ENCODE results near the gene LCN10. TPM values are rescaled to one million over a fixed set of nuclear protein-coding genes. Genes with fewer than 3 reads are reported as not detected.

The LCN10 gene
- total and polyA plus RNA-seq, 7 donors = 1.2 to 9.2 (median 2.1) TPM

- H3K36me3 ChIP-seq = peaks cover 32 to 50% (median 34%) of the 10 kb centered on the region in 4 donors
- WGBS, 2 donors = 16% methylated on average over 18 of the region's 18 CpGs
Observed at GRCh38 chr9:136726631-136727191, 16.0 kb downstream of the LCN10 start.

GRCh38 chr9:136726118-136726517 is 16.6 kb downstream of the LCN10 start:
- TF ChIP-seq POLR2AphosphoS5 (IDR thresholded peaks at IDR 0.05) (no peak), EP300 (IDR thresholded peaks at IDR 0.05) (no peak), POLR2A (IDR thresholded peaks at IDR 0.05) (no peak), CTCF (IDR thresholded peaks at IDR 0.05) (no peak)
- intact Hi-C loops (cut with DNase I) = loop anchor here (2.0 kb wide), 1 partner anchor 39 kb away; the partner anchor contains the start of gene AGPAT2
- DNase-seq = no peak
- Histone ChIP-seq H3K27me3 (no peaks in the 10 kb centered on the region), H3K4me3 (peak overlapping the region in 3 of 4 donors; percentile 63 to 88 (median 64)), H3K4me1 (peaks cover 0 to 65% (median 44%) of the 10 kb centered on the region in 4 donors), H3K9me3 (no peaks in the 10 kb centered on the region), H3K27ac (peak overlapping the region in 2 of 4 donors; percentile 85 to 87), H3K36me3 (peaks cover 33 to 55% (median 35%) of the 10 kb centered on the region in 4 donors)
- WGBS, 2 donors = 49 to 73% methylated on average over 16 of the region's 16 CpGs

More at GRCh38 chr9:136726631-136727191, 16.0 kb downstream of the LCN10 start:
- H3K4me3 ChIP-seq = peak overlapping the region; percentile 57 to 88 (median 64)
- intact Hi-C loops (cut with DNase I) = loop anchor here (2.0 kb wide), 1 partner anchor 40 kb away; the partner anchor contains the start of gene AGPAT2
- TF ChIP-seq POLR2AphosphoS5 (IDR thresholded peaks at IDR 0.05) (no peak), EP300 (IDR thresholded peaks at IDR 0.05) (no peak), POLR2A (IDR thresholded peaks at IDR 0.05) (no peak), CTCF (IDR thresholded peaks at IDR 0.05) (peak in 1 of 4 experiments; percentile 27)
- peaks cover 0 to 59% (median 40%) of the 10 kb centered on the region in 4 donors for H3K4me1 ChIP-seq
- no peak for DNase-seq
- H3K27me3 ChIP-seq = no peaks in the 10 kb centered on the region
- peak overlapping the region in 3 of 4 donors; percentile 72 to 87 (median 85) for H3K27ac ChIP-seq
- no peaks in the 10 kb centered on the region for H3K9me3 ChIP-seq

GRCh38 chr9:136725612-136726011 is 17.1 kb downstream of the LCN10 start:
- intact Hi-C loops (cut with DNase I) = loop anchor here (2.0 kb wide), 1 partner anchor 39 kb away; the partner anchor contains the start of gene AGPAT2
- H3K27ac ChIP-seq = peak overlapping the region in 1 of 4 donors; percentile 87

GRCh38 chr9:136724772-136725171 is 18.0 kb downstream of the LCN10 start:
- H3K27me3 ChIP-seq = no peaks in the 10 kb centered on the region
- no peak overlapping the region for H3K27ac ChIP-seq
- H3K4me3 ChIP-seq = no peak overlapping the region
- no peaks in the 10 kb centered on the region for H3K9me3 ChIP-seq
- H3K4me1 ChIP-seq = peaks cover 0 to 78% (median 58%) of the 10 kb centered on the region in 4 donors
- peaks cover 33 to 55% (median 35%) of the 10 kb centered on the region in 4 donors for H3K36me3 ChIP-seq
- DNase-seq = no peak
- intact Hi-C loops (cut with DNase I) = no loop called here
- WGBS, 2 donors = 86 to 87% methylated on average over 7 of the region's 7 CpGs
- TF ChIP-seq POLR2AphosphoS5 (IDR thresholded peaks at IDR 0.05) (no peak), POLR2A (IDR thresholded peaks at IDR 0.05) (no peak), CTCF (IDR thresholded peaks at IDR 0.05) (no peak), EP300 (IDR thresholded peaks at IDR 0.05) (no peak)

More at GRCh38 chr9:136725612-136726011, 17.1 kb downstream of the LCN10 start:
- Histone ChIP-seq H3K36me3 (peaks cover 33 to 55% (median 35%) of the 10 kb centered on the region in 4 donors), H3K4me3 (peak overlapping the region in 1 of 4 donors; percentile 88), H3K4me1 (peaks cover 0 to 70% (median 49%) of the 10 kb centered on the region in 4 donors), H3K27me3 (no peaks in the 10 kb centered on the region), H3K9me3 (no peaks in the 10 kb centered on the region)
- WGBS, 2 donors = 67 to 78% methylated on average over 10 of the region's 10 CpGs
- DNase-seq = no peak
- TF ChIP-seq POLR2AphosphoS5 (IDR thresholded peaks at IDR 0.05) (peak in 1 of 4 donors; percentile 14), POLR2A (IDR thresholded peaks at IDR 0.05) (no peak), CTCF (IDR thresholded peaks at IDR 0.05) (no peak), EP300 (IDR thresholded peaks at IDR 0.05) (no peak)
